Activated CD4-positive, alpha-beta T cell treated with anti-CD3 and anti-CD28 coated beads for 48 hours (primary cell): ENCODE measurements around the gene ITPK1.
A peak's percentile ranks its signal among the peaks of the same experiment; 100 is the strongest.

ENCODE experiments used
- DNase-seq: peaks from one replicate; pipeline ENCODE4 v3.0.0-alpha.2; 2020

The ITPK1 gene

GRCh38 chr14:92962031-92962830 lies 153.5 kb downstream of the ITPK1 start:
- DNase-seq: no peak

- DNase-seq: no peak
These were observed 154.2 kb downstream of the ITPK1 start for GRCh38 chr14:92961567-92961855.

GRCh38 chr14:92960706-92961566 lies 154.8 kb downstream of the ITPK1 start:
- DNase-seq: no peak

GRCh38 chr14:92959761-92960680 lies 155.7 kb downstream of the ITPK1 start:
- DNase-seq: no peak

- no peak for DNase-seq
These were observed 156.6 kb downstream of the ITPK1 start for GRCh38 chr14:92959189-92959531.

GRCh38 chr14:92958373-92959188 lies 157.1 kb downstream of the ITPK1 start:
- DNase-seq: no peak

GRCh38 chr14:92956961-92957360 lies 158.8 kb downstream of the ITPK1 start:
- no peak for DNase-seq

GRCh38 chr14:92955381-92955780 lies 160.3 kb downstream of the ITPK1 start:
- no peak for DNase-seq

- no peak for DNase-seq
These were observed 160.8 kb downstream of the ITPK1 start for GRCh38 chr14:92954933-92955332.

GRCh38 chr14:92953526-92953925 lies 162.2 kb downstream of the ITPK1 start:
- no peak for DNase-seq

GRCh38 chr14:92952481-92953298 lies 163.0 kb downstream of the ITPK1 start:
- DNase-seq: no peak

- DNase-seq: peak; percentile 90
These were observed 163.7 kb downstream of the ITPK1 start for GRCh38 chr14:92951912-92952471.

GRCh38 chr14:92951261-92951660 lies 164.5 kb downstream of the ITPK1 start:
- no peak for DNase-seq

GRCh38 chr14:92950773-92951172 lies 165.0 kb downstream of the ITPK1 start:
- no peak for DNase-seq

GRCh38 chr14:92950193-92950540 lies 165.6 kb downstream of the ITPK1 start:
- no peak for DNase-seq

GRCh38 chr14:92949496-92950192 lies 166.1 kb downstream of the ITPK1 start:
- DNase-seq: no peak

GRCh38 chr14:92948647-92949046 lies 167.1 kb downstream of the ITPK1 start:
- no peak for DNase-seq

GRCh38 chr14:92946847-92947545 lies 168.7 kb downstream of the ITPK1 start:
- no peak for DNase-seq

- DNase-seq: no peak
These were observed 169.5 kb downstream of the ITPK1 start for GRCh38 chr14:92945959-92946846.
